Heart left ventricle (tissue), 13 donors: ENCODE results near the gene SCUBE2.

Source experiments
- POLR2A ChIP-seq, 2 donors: fragments of 450-650 bp; IDR thresholded peaks; one replicate each; pipeline ENCODE4 v1.6.1; 2017; ENCODE audit warnings: antibody characterized with exemption in 2 of 2, mild to moderate bottlenecking in 2 of 2, moderate library complexity in 2 of 2
- TF ChIP-seq, protein P1 (sequence below), 12 donors: fragments of 200-600 bp; sonication (generic) in 4 of 12; IDR thresholded peaks; one replicate each; pipeline versions ENCODE4 v1.5.0 to v1.8.0; 2018 to 2022; ENCODE audit warnings: antibody characterized with exemption in 12 of 12, mild to moderate bottlenecking in 5 of 12
- donor health status: ischemic (EF 13 %, LVEDD 7.1; RV severe dilation, severe dysfunction).
- donor health status: DM: no; HTN: yes; CAD: no.
- donor health status: DM: no; HTN: no; CAD: no.
- donor health status: ischemic (EF 25% LVEDD 6.9; RV normal size, moderate dysfunction).
- donor health status: ischemic (EF 25% LVEDD 5.7; RV mildly dilated, moderate dysfunction).
- donor health status: ischemic (EF 35%, LVEDD 5.7; RV mildly dilated, moderate dysfunction).
- donor health status: nonischemic (EF 11% LVEDD 7.7; RV severe dilation, severe dysfunction).
- donor health status: DM: yes; HTN: yes; CAD: no.
- donor health status: PGD.
- donor health status: ischemic (EF 29% LVEDD 5.4; RV normal size, mild dysfunction).
- donor health status: nonischemic (EF 23%, LVEDD 6.1; RV moderate dilation, normal function).

DNA sequence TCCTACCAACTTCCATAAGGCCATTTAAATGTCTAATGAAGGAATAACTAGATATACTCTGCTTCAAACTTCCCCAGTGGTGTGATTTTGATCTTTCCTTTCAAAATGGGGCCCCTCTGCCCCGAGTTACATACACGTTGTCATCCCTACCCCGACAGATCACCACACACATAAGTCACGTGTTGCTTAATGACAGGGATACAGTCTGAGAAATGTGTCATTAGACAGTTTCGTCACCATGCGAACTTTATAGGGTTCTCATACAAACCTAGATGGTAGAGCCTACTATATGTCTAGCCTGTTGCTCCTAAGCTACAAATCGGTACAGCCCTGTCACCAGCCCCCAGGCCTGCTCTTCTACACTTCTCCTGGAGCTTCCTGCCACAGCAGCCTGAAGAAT lies 49.8 kb upstream of the SCUBE2 start:
- TF ChIP-seq, protein P1, sequence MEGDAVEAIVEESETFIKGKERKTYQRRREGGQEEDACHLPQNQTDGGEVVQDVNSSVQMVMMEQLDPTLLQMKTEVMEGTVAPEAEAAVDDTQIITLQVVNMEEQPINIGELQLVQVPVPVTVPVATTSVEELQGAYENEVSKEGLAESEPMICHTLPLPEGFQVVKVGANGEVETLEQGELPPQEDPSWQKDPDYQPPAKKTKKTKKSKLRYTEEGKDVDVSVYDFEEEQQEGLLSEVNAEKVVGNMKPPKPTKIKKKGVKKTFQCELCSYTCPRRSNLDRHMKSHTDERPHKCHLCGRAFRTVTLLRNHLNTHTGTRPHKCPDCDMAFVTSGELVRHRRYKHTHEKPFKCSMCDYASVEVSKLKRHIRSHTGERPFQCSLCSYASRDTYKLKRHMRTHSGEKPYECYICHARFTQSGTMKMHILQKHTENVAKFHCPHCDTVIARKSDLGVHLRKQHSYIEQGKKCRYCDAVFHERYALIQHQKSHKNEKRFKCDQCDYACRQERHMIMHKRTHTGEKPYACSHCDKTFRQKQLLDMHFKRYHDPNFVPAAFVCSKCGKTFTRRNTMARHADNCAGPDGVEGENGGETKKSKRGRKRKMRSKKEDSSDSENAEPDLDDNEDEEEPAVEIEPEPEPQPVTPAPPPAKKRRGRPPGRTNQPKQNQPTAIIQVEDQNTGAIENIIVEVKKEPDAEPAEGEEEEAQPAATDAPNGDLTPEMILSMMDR (IDR thresholded peaks at IDR 0.05): no peak
- TF ChIP-seq POLR2A (IDR thresholded peaks at IDR 0.05): no peak
